ENCODE results near the gene INIP.

The INIP gene

GRCh38 chr9:112648624-112649023 lies 69.3 kb downstream of the INIP start:
- TF ChIP-seq CTCF (IDR thresholded peaks at IDR 0.05) = no peak
- H3K27ac ChIP-seq = no peak overlapping the region

GRCh38 chr9:112647596-112647995 lies 70.3 kb downstream of the INIP start:
- no peak overlapping the region for H3K27ac ChIP-seq
- TF ChIP-seq CTCF (IDR thresholded peaks at IDR 0.05) (no peak), ZFX (IDR thresholded peaks at IDR 0.05; ENCODE audit: borderline replicate concordance) (no peak)

- TF ChIP-seq CTCF (IDR thresholded peaks at IDR 0.05) (no peak), ZFX (IDR thresholded peaks at IDR 0.05; ENCODE audit: borderline replicate concordance) (no peak)
- H3K27ac ChIP-seq = no peak overlapping the region
Measured at GRCh38 chr9:112642126-112642525, 75.8 kb downstream of the INIP start.

GRCh38 chr9:112640311-112640710 lies 77.6 kb downstream of the INIP start:
- TF ChIP-seq CTCF (IDR thresholded peaks at IDR 0.05) (no peak), ZFX (IDR thresholded peaks at IDR 0.05; ENCODE audit: borderline replicate concordance) (no peak)
- H3K27ac ChIP-seq = no peak overlapping the region
